Stimulated activated memory B cell treated with anti-CD40 and anti-IgM and Interleukin-4, amounts not matched to agents 10 μg/mL and 1 μg/mL and 100 μg/mL, for 72 hours (primary cell): Measurements from ENCODE around the gene SLC6A11.

Source experiments
- ATAC-seq: fragments of 150-1000 bp; cut with Tn5 transposase; 2 replicates; pipeline ENCODE4 v1.10.0; 2021
- H3K27ac Mint-ChIP-seq: one replicate; pipeline ENCODE4 v1.8.0; 2022; ENCODE audit warnings: mild to moderate bottlenecking, mixed read lengths
- H3K27me3 Mint-ChIP-seq: one replicate; pipeline ENCODE4 v1.8.0; 2022; ENCODE audit warnings: mixed read lengths
- H3K36me3 Mint-ChIP-seq: one replicate; pipeline ENCODE4 v1.8.0; 2022; ENCODE audit warnings: mixed read lengths
- H3K4me1 Mint-ChIP-seq: one replicate; pipeline ENCODE4 v1.8.0; 2022; ENCODE audit warnings: mixed read lengths
- H3K4me3 Mint-ChIP-seq: one replicate; pipeline ENCODE4 v1.8.0; 2022; ENCODE audit warnings: mild to moderate bottlenecking, moderate library complexity, mixed read lengths
- H3K9me3 Mint-ChIP-seq: one replicate; pipeline ENCODE4 v1.8.0; 2022; ENCODE audit warnings: mixed read lengths

Gene SLC6A11

GRCh38 chr3:10845001-10845761 lies 29.2 kb downstream of the SLC6A11 start:
- Mint-ChIP-seq H3K36me3 (no peaks in the 10 kb centered on the region), H3K27ac (no peak overlapping the region), H3K4me1 (peaks cover 13% of the 10 kb centered on the region), H3K9me3 (peaks cover 3% of the 10 kb centered on the region), H3K27me3 (peaks cover 55% of the 10 kb centered on the region), H3K4me3 (no peak overlapping the region)
- no peak for ATAC-seq

DNA sequence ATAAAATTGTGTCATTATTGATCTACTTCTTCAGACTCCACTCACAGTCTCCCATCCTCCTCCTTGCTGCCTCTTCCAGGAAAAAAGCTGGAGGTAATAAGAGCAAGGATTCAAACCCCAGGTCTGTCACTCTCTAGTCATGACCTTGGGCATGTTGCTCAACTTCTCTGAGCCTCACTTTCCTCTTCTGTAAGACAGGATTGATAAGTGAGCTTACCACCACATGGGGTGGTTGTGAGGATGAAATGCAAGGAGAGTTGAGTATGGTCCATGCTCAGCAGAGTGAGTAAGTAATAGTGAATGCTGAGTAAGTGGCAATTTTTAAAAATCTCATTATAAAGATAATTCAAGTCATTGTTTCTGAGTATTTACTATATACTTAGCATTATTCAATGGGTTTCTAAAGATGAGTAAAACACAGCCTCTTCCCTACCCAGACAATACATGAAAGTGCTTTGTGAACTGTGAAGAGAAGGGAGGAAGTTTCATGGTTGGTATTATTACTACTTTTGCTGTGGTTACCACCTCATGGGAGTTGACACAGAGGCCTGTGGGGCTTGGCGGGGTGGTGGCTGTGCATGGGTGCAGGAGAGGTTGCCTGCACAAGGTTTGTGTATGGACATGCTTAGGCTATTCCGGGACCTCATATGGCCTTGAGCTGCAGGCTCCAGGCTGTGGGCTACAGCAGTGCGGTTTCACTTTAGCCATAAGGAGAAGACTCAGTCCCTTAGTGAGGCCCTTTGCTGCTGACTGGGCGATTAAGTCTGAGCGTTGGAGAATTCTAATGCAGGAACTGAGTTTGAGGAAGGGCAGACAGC lies 30.0 kb downstream of the SLC6A11 start:
- no peak overlapping the region for H3K27ac Mint-ChIP-seq
- no peak overlapping the region for H3K4me3 Mint-ChIP-seq
- H3K4me1 Mint-ChIP-seq, result peaks cover 13% of the 10 kb centered on the region
- H3K36me3 Mint-ChIP-seq, result no peaks in the 10 kb centered on the region
- ATAC-seq, result peak; percentile 86
- peaks cover 56% of the 10 kb centered on the region for H3K27me3 Mint-ChIP-seq
- H3K9me3 Mint-ChIP-seq, result peaks cover 3% of the 10 kb centered on the region

DNA sequence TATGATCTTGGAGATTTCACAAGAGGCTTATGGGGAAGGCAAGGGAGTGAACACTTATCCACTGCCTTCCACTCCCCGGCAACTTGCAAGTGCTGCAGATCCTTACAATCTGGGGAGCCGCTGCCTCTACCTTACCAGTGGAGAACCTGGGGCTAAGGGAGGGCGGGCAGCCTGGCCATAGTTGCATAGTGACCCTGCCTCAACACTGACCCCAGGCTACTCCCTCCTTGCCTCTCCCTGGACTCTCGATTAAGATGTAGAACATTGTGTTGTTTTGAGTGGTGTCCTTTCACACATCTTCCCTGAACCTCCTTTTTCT lies 30.6 kb downstream of the SLC6A11 start:
- ATAC-seq, result no peak
- H3K4me1 Mint-ChIP-seq, result peaks cover 13% of the 10 kb centered on the region
- H3K9me3 Mint-ChIP-seq, result peaks cover 3% of the 10 kb centered on the region
- no peak overlapping the region for H3K4me3 Mint-ChIP-seq
- peaks cover 56% of the 10 kb centered on the region for H3K27me3 Mint-ChIP-seq
- no peaks in the 10 kb centered on the region for H3K36me3 Mint-ChIP-seq
- H3K27ac Mint-ChIP-seq, result no peak overlapping the region

GRCh38 chr3:10848261-10848660 lies 32.2 kb downstream of the SLC6A11 start:
- Mint-ChIP-seq H3K27me3 (peaks cover 61% of the 10 kb centered on the region), H3K27ac (no peak overlapping the region), H3K4me1 (peaks cover 13% of the 10 kb centered on the region), H3K36me3 (no peaks in the 10 kb centered on the region), H3K4me3 (no peak overlapping the region), H3K9me3 (peaks cover 2% of the 10 kb centered on the region)
- ATAC-seq, result peak; percentile 61

DNA sequence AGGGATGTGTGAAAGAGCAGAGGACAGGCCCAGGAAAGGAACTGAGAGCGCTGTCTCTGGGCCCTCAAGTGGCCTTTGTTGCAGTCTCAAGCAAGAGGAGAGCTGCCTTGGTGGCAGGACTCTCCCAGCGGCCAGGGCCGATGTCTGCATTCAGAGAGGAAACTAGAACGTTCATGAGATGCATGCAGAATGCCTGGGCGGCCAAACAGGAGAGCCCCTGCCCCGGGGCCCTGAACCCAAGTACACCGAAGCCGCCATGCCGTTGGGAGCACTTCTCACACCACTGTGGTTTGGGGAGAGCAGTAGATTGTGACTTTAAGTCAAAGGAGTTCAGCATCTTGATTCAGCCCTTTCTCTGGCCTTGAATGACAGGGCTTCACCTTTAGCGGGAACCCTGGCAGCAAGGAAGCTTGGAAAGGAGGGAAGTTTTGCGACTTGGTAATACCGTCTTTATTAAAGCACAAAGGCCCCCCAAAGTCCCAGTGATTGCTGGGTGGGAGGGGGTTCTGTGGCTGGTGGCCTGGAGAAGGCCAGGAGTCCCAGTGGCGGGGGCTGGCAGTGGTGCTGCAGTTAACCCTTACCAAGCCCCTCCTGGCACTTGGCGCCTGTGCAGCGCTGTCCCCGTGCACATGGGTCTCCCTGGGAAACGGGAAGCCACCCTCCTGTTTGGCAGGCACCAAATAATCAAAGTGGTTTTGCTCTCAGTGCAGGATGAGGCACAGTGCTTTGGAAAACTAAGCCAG lies 36.2 kb downstream of the SLC6A11 start:
- Mint-ChIP-seq H3K27me3 (peaks cover 38% of the 10 kb centered on the region), H3K27ac (no peak overlapping the region), H3K4me3 (no peak overlapping the region), H3K9me3 (no peaks in the 10 kb centered on the region), H3K4me1 (no peaks in the 10 kb centered on the region), H3K36me3 (no peaks in the 10 kb centered on the region)
- ATAC-seq, result no peak

GRCh38 chr3:10855083-10855870 lies 39.2 kb downstream of the SLC6A11 start:
- Mint-ChIP-seq H3K27ac (no peak overlapping the region), H3K9me3 (peaks cover 7% of the 10 kb centered on the region), H3K36me3 (no peaks in the 10 kb centered on the region), H3K4me1 (no peaks in the 10 kb centered on the region), H3K4me3 (no peak overlapping the region), H3K27me3 (peaks cover 41% of the 10 kb centered on the region)
- no peak for ATAC-seq

DNA sequence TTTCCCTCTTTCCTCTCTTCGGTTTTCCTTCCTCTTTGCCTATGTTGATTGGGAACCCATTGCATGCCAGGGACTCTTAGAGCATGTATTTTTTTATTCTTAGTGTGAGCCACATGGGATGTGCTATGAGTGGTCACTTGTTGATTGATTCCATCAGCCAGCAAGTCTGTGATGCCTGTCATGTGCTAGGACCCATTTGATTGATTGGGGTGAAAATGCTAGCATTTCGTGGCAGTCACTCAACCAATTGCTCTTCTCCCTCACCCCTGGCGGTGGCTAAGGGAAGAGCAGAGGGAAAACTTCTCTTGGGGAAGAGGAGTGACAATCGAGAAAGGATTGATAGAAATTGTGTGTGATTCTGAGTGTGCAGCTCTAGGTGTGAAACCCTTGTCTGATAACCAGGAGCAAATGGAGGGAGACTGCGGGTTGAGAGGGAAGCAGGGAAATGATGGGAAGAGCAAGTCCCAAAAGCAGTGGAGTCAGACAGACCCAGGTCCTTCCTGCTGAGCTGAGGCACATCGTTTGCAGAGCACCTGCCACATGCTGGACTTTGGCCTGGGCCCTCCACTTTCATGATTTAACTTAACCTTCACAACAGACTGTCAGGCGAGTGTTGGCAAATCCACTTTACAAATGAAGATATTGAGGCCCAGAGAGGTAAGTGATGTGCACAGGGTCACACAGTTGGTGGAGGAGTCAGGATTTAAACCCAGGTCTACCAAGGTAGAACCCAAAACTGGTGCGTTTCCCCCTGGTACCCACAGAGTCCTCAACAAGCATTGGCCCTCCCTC lies 40.0 kb downstream of the SLC6A11 start:
- Mint-ChIP-seq H3K27ac (no peak overlapping the region), H3K4me1 (no peaks in the 10 kb centered on the region), H3K9me3 (peaks cover 7% of the 10 kb centered on the region), H3K27me3 (peaks cover 39% of the 10 kb centered on the region), H3K4me3 (no peak overlapping the region), H3K36me3 (no peaks in the 10 kb centered on the region)
- no peak for ATAC-seq

GRCh38 chr3:10857235-10857634 lies 41.2 kb downstream of the SLC6A11 start:
- H3K36me3 Mint-ChIP-seq, result no peaks in the 10 kb centered on the region

GRCh38 chr3:10858091-10858490 lies 42.1 kb downstream of the SLC6A11 start:
- H3K4me3 Mint-ChIP-seq, result no peak overlapping the region
- peaks cover 38% of the 10 kb centered on the region for H3K27me3 Mint-ChIP-seq
- H3K27ac Mint-ChIP-seq, result no peak overlapping the region
- H3K36me3 Mint-ChIP-seq, result no peaks in the 10 kb centered on the region
- ATAC-seq, result no peak
- no peaks in the 10 kb centered on the region for H3K4me1 Mint-ChIP-seq
- H3K9me3 Mint-ChIP-seq, result peaks cover 7% of the 10 kb centered on the region

More at GRCh38 chr3:10857235-10857634, 41.2 kb downstream of the SLC6A11 start:
- ATAC-seq, result no peak
- no peak overlapping the region for H3K27ac Mint-ChIP-seq
- H3K9me3 Mint-ChIP-seq, result peaks cover 7% of the 10 kb centered on the region
- H3K4me1 Mint-ChIP-seq, result no peaks in the 10 kb centered on the region
- H3K4me3 Mint-ChIP-seq, result no peak overlapping the region
- peaks cover 46% of the 10 kb centered on the region for H3K27me3 Mint-ChIP-seq

DNA sequence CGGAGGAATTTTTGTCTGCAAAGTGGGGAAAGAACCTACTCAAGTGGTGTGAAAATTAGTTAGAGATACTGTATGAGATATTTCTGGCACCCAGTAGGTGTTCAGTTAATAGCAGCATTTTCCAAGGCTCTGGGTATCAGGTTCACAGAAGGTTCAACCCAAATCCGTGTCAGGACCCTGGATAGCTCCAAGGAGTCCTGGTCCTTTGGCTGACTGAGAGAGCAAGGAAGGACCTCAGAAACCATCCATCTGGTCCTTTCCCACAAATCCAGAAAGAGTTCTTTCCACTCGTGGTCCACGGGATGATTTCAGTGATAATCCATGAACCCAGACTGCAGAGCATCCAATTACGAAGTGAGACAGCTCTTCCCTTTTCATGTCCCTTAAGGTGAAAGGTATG lies 51.4 kb downstream of the SLC6A11 start:
- ATAC-seq, result no peak
- H3K27me3 Mint-ChIP-seq, result peaks cover 9% of the 10 kb centered on the region
- H3K27ac Mint-ChIP-seq, result no peak overlapping the region
- no peaks in the 10 kb centered on the region for H3K36me3 Mint-ChIP-seq
- no peaks in the 10 kb centered on the region for H3K4me1 Mint-ChIP-seq
- peaks cover 3% of the 10 kb centered on the region for H3K9me3 Mint-ChIP-seq
- H3K4me3 Mint-ChIP-seq, result no peak overlapping the region

GRCh38 chr3:10869460-10869859 lies 53.4 kb downstream of the SLC6A11 start:
- H3K27me3 Mint-ChIP-seq, result peaks cover 18% of the 10 kb centered on the region
- H3K27ac Mint-ChIP-seq, result no peak overlapping the region
- H3K4me1 Mint-ChIP-seq, result no peaks in the 10 kb centered on the region
- H3K4me3 Mint-ChIP-seq, result no peak overlapping the region
- H3K36me3 Mint-ChIP-seq, result no peaks in the 10 kb centered on the region
- peaks cover 8% of the 10 kb centered on the region for H3K9me3 Mint-ChIP-seq
- ATAC-seq, result no peak

DNA sequence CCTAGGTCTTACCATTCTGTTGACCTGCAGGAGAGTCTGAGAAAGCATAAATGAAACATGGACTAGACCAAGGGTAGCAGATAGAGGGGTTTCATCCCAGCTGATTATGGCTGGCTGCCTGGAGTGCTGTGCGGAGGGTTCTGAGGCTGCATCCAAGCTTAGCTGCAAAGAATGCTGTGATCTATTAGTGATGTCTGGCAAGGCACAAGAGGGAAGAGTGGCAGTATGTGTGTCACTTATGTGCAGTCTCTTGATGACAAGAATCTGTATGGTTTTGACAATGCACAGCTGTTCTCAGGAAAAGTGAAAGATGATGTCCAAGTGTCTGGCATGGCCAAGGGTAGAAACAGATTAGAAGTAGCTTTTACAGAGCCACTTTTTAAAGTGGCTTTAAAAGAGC lies 54.3 kb downstream of the SLC6A11 start:
- Mint-ChIP-seq H3K9me3 (peaks cover 8% of the 10 kb centered on the region), H3K4me3 (no peak overlapping the region), H3K36me3 (no peaks in the 10 kb centered on the region), H3K27me3 (peaks cover 18% of the 10 kb centered on the region), H3K4me1 (no peaks in the 10 kb centered on the region), H3K27ac (no peak overlapping the region)
- no peak for ATAC-seq

DNA sequence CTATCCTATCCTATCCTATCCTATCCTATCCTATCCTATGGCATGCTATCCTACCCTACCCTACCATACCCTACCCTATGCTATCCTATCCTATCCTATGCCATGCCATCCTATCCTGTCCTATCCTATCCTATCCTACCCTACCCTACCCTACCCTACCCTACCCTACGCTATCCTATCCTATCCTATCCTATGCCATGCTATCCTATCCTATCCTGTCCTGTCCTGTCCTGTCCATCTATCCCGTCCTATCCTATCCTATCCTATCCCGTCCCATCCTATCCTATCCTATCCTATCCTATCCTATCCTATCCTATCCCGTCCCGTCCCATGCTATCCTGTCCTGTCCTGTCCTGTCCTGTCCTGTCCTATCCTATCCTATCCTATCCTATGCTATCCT lies 57.4 kb downstream of the SLC6A11 start:
- ATAC-seq, result no peak
- H3K36me3 Mint-ChIP-seq, result no peaks in the 10 kb centered on the region
- H3K4me1 Mint-ChIP-seq, result no peaks in the 10 kb centered on the region
- peaks cover 8% of the 10 kb centered on the region for H3K9me3 Mint-ChIP-seq
- H3K27ac Mint-ChIP-seq, result no peak overlapping the region
- H3K27me3 Mint-ChIP-seq, result peaks cover 32% of the 10 kb centered on the region
- H3K4me3 Mint-ChIP-seq, result no peak overlapping the region

- Mint-ChIP-seq H3K36me3 (no peaks in the 10 kb centered on the region), H3K27ac (no peak overlapping the region), H3K4me1 (no peaks in the 10 kb centered on the region), H3K4me3 (no peak overlapping the region), H3K27me3 (peaks cover 46% of the 10 kb centered on the region), H3K9me3 (peaks cover 5% of the 10 kb centered on the region)
- no peak for ATAC-seq
Measured at GRCh38 chr3:10875914-10876313, 59.9 kb downstream of the SLC6A11 start.
